A673 (cell line): ENCODE measurements around the gene PTPN18. TPM values are rescaled to one million over a fixed set of nuclear protein-coding genes. Genes with fewer than 3 reads are reported as not detected.

Source experiments
- BruUV-seq: library from RNA; stranded (reverse); fragments of 400-500 nt; replicated peaks from 2 replicates; lab custom pipeline; 2021; lab: Mats Ljungman, UMichigan
- CTCF ChIA-PET: fragments of 300-600 bp; sonication (Branson Sonifier 250); formaldehyde crosslinking; loops from one replicate; lab custom pipeline; 2022; ENCODE audit warnings: antibody characterized with exemption; lab: Charles Lee
- POLR2A ChIA-PET: fragments of 300-600 bp; sonication (Branson Sonifier 250); formaldehyde crosslinking; loops from one replicate; lab custom pipeline; 2022; ENCODE audit warnings: antibody characterized with exemption; ENCODE audit not compliant: low non-redundant PET; lab: Charles Lee
- DNase-seq: peaks from one replicate; pipeline ENCODE4 v3.0.0-alpha.2; 2015; ENCODE audit warnings: low spot score
- H3K27ac ChIP-seq: fragments of 200-600 bp; sonication (generic); 2 replicates; pipeline ENCODE4 v1.5.1; 2016; ENCODE audit warnings: mixed run types, low read depth, mild to moderate bottlenecking, mixed read lengths, antibody characterized with exemption, low read length; ENCODE audit not compliant: poor library complexity, severe bottlenecking
- H3K27me3 ChIP-seq: fragments of 200-600 bp; sonication (generic); replicated peaks from 2 replicates; pipeline ENCODE4 v1.6.1; 2017; ENCODE audit warnings: mixed run types, low read depth, mild to moderate bottlenecking, mixed read lengths, antibody characterized with exemption, low read length; ENCODE audit not compliant: insufficient read depth, poor library complexity
- H3K36me3 ChIP-seq: fragments of 200-600 bp; sonication (generic); 2 replicates; pipeline ENCODE4 v1.6.1; 2016; ENCODE audit warnings: mixed run types, mild to moderate bottlenecking, mixed read lengths, antibody characterized with exemption, low read length; ENCODE audit not compliant: insufficient read depth, poor library complexity, severe bottlenecking
- H3K4me1 ChIP-seq: fragments of 200-600 bp; sonication (generic); 2 replicates; pipeline ENCODE4 v1.6.1; 2017; ENCODE audit warnings: mixed run types, mild to moderate bottlenecking, mixed read lengths, antibody characterized with exemption, low read length; ENCODE audit not compliant: insufficient read depth, poor library complexity, severe bottlenecking
- H3K4me3 ChIP-seq: fragments of 200-600 bp; sonication (generic); 2 replicates; pipeline ENCODE4 v1.5.1; 2016; ENCODE audit warnings: low read depth, mixed run types, mild to moderate bottlenecking, mixed read lengths, low read length; ENCODE audit not compliant: poor library complexity, severe bottlenecking
- H3K9me3 ChIP-seq: fragments of 200-600 bp; sonication (generic); 2 replicates; pipeline ENCODE4 v1.6.1; 2016; ENCODE audit warnings: mixed run types, low read depth, mild to moderate bottlenecking, mixed read lengths, antibody characterized with exemption, low read length; ENCODE audit not compliant: poor library complexity, severe bottlenecking
- EZH2 ChIP-seq: fragments of 200-600 bp; sonication (generic); IDR thresholded peaks from 2 replicates; pipeline ENCODE4 v1.6.1; 2017; ENCODE audit warnings: borderline replicate concordance, low read depth, mild to moderate bottlenecking, mixed read lengths, antibody characterized with exemption, low read length; ENCODE audit not compliant: poor library complexity, severe bottlenecking
- intact Hi-C: fragments of 100-400 bp; cut with micrococcal nuclease; formaldehyde crosslinking; loops from one replicate; pipeline ENCODE4 v1.10.0; 2022; ENCODE audit not compliant: unreplicated experiment
- total RNA-seq: library from RNA; stranded (reverse); gene quantifications from 2 replicates; pipeline ENCODE4 v1.2.3, GENCODE V29; 2021
- TF ChIP-seq, protein P1 (sequence below): fragments of 300-800, 200-600 bp; sonication (generic); conservative IDR thresholded peaks from 2 replicates; pipeline ENCODE4 v1.5.1; 2017; ENCODE audit warnings: low read depth, mild to moderate bottlenecking, antibody characterized with exemption, low read length, moderate library complexity, mixed read lengths

PTPN18 gene
- total RNA-seq, 1 experiment from 2014 or later: 3.2 TPM

DNA sequence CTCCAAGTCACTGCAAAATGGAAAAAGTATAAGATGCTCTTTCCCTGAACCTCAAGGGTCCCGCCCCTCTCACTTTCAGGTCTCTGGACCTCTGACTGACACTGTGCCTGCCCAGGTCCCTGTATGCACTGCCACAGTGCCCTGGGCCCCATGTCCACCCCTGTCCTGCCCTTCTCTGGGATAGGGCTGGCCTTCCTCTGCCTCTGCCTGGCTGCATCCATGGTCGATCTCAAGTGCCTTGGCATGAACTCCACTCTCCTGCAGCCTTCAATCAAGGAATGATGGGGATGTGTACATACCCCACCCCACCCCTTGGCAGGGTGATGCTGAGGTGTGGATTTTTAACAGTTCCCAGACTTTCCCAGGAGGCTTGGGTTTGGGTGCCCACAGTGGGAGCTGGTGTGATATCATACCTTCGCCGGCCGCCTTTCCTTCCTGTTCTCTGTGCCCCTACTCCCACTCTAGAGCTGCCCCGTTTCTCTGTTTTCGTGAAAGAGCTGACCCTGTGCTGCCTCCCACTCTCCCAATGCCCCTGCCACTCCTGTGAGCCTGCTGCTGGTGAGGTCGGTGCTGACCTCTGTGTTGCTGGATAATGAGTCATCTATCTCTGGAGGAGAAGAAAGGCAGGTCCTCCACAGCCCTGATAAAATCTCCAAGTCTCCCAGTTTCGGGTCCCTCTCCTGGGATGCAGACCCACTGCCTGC is 18.9 kb downstream of the PTPN18 start:
- H3K4me3 ChIP-seq: no peak overlapping the region
- H3K9me3 ChIP-seq: no peaks in the 10 kb centered on the region
- ChIA-PET CTCF (no interaction called here), POLR2A (no interaction called here)
- H3K27ac ChIP-seq: no peak overlapping the region
- DNase-seq: no peak
- no peaks in the 10 kb centered on the region for H3K4me1 ChIP-seq
- H3K36me3 ChIP-seq: no peaks in the 10 kb centered on the region
- H3K27me3 ChIP-seq: peaks cover 12% of the 10 kb centered on the region
- no TSS peak for BruUV-seq
- intact Hi-C loops: no loop called here
- TF ChIP-seq, protein P1, sequence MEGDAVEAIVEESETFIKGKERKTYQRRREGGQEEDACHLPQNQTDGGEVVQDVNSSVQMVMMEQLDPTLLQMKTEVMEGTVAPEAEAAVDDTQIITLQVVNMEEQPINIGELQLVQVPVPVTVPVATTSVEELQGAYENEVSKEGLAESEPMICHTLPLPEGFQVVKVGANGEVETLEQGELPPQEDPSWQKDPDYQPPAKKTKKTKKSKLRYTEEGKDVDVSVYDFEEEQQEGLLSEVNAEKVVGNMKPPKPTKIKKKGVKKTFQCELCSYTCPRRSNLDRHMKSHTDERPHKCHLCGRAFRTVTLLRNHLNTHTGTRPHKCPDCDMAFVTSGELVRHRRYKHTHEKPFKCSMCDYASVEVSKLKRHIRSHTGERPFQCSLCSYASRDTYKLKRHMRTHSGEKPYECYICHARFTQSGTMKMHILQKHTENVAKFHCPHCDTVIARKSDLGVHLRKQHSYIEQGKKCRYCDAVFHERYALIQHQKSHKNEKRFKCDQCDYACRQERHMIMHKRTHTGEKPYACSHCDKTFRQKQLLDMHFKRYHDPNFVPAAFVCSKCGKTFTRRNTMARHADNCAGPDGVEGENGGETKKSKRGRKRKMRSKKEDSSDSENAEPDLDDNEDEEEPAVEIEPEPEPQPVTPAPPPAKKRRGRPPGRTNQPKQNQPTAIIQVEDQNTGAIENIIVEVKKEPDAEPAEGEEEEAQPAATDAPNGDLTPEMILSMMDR: no peak
- no peak for TF ChIP-seq EZH2

DNA sequence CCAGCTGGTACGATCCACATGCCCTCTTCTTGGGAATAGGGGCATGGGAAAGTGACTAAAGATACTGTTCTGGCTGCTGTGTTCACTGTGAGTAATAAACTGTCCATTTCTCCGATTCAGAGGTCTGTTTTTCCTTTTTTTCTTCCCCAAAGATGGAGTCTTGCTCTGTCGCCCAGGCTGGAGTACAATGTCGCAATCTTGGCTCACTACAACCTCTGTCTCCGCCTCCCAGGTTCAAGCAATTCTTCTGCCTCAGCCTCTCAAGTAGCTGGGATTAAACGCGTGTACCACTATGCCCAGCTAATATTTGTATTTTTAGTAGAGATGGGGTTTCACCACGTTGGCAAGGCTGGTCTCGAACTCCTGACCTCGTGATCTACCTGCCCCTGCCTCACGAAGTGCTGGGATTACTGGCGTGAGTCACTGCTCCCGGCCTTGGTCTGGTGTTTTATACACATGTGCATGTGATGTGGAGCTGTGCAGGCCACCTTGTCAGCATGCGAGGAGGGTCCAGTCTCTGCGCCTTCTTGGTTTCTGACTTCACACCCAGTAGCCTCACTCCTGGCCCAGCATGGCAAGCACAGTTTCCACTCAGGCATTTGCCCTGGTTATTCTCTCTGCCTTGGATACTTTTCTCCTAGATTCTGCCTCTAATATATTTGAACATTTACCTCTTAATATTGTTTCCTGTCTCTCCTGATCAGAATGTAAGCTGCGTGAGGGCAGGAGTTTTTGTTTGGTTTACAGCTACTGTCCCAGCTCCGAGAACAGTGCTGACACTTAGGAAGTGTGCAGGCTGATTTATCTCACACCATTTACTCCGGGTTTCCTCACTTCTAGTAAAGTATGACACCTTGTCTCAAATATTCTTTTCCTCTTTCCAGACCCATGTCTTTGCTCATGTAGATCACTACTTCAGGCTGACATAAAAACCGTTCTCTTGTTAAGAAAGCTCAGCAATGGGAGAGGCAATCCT is 19.7 kb downstream of the PTPN18 start:
- H3K27me3 ChIP-seq: peaks cover 19% of the 10 kb centered on the region
- BruUV-seq: no TSS peak
- TF ChIP-seq EZH2: no peak
- TF ChIP-seq, protein P1: no peak
- DNase-seq: no peak
- H3K36me3 ChIP-seq: no peaks in the 10 kb centered on the region
- ChIA-PET POLR2A (no interaction called here), CTCF (interaction anchor here (0.6 kb wide), 1 partner anchor 25 kb away, joined by 6 read pairs; no protein-coding TSS in a partner anchor)
- no peaks in the 10 kb centered on the region for H3K4me1 ChIP-seq
- no peaks in the 10 kb centered on the region for H3K9me3 ChIP-seq
- no peak overlapping the region for H3K27ac ChIP-seq
- no peak overlapping the region for H3K4me3 ChIP-seq
- intact Hi-C loops: no loop called here

DNA sequence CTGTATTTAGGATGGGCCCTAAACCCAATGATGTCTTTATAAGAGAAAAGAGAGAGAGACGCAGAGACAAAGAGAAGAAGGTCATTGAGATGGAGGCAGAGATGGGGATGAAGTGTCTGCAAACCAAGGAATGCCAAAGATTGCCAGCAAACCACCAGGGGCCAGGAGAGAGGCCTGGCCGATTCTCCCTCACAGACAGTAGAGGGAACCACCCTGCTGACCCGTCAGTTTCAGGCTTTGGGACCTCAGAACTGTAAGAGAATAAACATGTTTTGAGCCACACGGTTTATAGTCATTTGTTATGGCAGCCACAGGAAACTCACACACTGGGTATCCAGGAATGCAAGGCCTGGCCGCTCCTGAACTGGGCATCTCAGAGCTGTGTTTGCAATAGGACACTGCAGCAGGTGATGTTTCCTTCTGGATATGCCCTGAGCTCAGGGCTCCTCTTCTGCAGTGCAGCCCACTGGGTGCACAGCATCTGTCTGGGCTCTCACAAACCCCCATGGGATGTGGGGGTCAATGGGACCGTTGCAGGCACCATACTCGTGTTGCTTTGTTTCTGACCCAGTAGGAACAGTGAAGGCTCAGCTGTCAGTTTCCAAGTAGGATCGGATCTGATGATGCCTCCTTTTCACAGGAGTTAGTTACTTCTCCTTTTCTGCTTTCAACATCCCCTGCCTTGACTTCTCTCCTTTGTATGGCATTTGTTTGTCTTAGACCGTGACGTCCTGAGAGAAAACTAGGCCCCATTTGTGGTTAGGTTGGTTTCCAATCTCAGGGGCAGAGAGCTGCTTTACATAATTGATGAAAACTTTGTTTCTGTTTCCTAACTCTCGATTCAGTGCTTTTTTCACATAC is 20.8 kb downstream of the PTPN18 start:
- intact Hi-C loops: no loop called here
- no peaks in the 10 kb centered on the region for H3K9me3 ChIP-seq
- no peaks in the 10 kb centered on the region for H3K36me3 ChIP-seq
- POLR2A ChIA-PET: no interaction called here
- DNase-seq: no peak
- no peak overlapping the region for H3K27ac ChIP-seq
- CTCF ChIA-PET: no interaction called here
- TF ChIP-seq, protein P1: no peak
- TF ChIP-seq EZH2: no peak
- BruUV-seq: no TSS peak
- peaks cover 29% of the 10 kb centered on the region for H3K27me3 ChIP-seq
- no peaks in the 10 kb centered on the region for H3K4me1 ChIP-seq
- no peak overlapping the region for H3K4me3 ChIP-seq
